PC-3 (cell line): ENCODE data around the gene ABCG2.

ENCODE experiments used
- EZH2 ChIP-seq: fragments of 300-600 bp; sonication (generic); IDR thresholded peaks from one replicate; pipeline ENCODE4 v1.6.1; 2017; ENCODE audit warnings: antibody characterized with exemption, mild to moderate bottlenecking, low read length; ENCODE audit not compliant: unreplicated experiment
- TF ChIP-seq, protein P1 (sequence below): fragments of 300-600 bp; sonication (generic); conservative IDR thresholded peaks from 2 replicates; pipeline ENCODE4 v1.5.1; 2017; ENCODE audit warnings: antibody characterized with exemption, low read depth, mild to moderate bottlenecking, low read length

DNA sequence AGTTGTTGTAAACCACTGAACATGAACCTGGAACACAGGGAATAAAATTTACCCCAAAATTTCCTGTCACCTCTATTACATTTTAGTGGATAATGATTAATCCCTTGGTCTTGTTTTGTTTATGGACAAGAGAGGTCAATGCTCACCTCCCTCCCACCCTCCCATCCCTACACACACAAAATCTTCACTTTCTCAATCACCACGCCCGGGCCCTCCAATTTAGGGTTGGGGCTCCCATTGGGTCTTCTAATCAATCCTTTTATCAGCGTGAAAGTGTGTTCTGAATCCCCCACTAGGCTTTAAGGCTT is 23.1 kb downstream of the ABCG2 start:
- TF ChIP-seq, protein P1, sequence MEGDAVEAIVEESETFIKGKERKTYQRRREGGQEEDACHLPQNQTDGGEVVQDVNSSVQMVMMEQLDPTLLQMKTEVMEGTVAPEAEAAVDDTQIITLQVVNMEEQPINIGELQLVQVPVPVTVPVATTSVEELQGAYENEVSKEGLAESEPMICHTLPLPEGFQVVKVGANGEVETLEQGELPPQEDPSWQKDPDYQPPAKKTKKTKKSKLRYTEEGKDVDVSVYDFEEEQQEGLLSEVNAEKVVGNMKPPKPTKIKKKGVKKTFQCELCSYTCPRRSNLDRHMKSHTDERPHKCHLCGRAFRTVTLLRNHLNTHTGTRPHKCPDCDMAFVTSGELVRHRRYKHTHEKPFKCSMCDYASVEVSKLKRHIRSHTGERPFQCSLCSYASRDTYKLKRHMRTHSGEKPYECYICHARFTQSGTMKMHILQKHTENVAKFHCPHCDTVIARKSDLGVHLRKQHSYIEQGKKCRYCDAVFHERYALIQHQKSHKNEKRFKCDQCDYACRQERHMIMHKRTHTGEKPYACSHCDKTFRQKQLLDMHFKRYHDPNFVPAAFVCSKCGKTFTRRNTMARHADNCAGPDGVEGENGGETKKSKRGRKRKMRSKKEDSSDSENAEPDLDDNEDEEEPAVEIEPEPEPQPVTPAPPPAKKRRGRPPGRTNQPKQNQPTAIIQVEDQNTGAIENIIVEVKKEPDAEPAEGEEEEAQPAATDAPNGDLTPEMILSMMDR = no peak
- no peak for TF ChIP-seq EZH2
